HG03097 (cell line): ENCODE measurements around the gene PITPNB.

Experiments
- ATAC-seq: cut with Tn5 transposase; IDR thresholded peaks from one replicate; pipeline ENCODE4 v1.9.1; 2021; ENCODE audit not compliant: unreplicated experiment, low FRiP score

Gene PITPNB

GRCh38 chr22:27881421-27881820 is 37.6 kb downstream of the PITPNB start:
- no peak for ATAC-seq

GRCh38 chr22:27880778-27881394 is 38.2 kb downstream of the PITPNB start:
- ATAC-seq, result no peak

GRCh38 chr22:27879923-27880322 is 39.1 kb downstream of the PITPNB start:
- ATAC-seq, result no peak

- ATAC-seq, result no peak
Observed at GRCh38 chr22:27878541-27878940, 40.5 kb downstream of the PITPNB start.

GRCh38 chr22:27877501-27877900 is 41.6 kb downstream of the PITPNB start:
- no peak for ATAC-seq

GRCh38 chr22:27876684-27877083 is 42.4 kb downstream of the PITPNB start:
- ATAC-seq, result no peak

- ATAC-seq, result no peak
Observed at GRCh38 chr22:27875951-27876350, 43.1 kb downstream of the PITPNB start.

GRCh38 chr22:27874764-27875163 is 44.3 kb downstream of the PITPNB start:
- ATAC-seq, result no peak

- ATAC-seq, result no peak
Observed at GRCh38 chr22:27874185-27874584, 44.9 kb downstream of the PITPNB start.

GRCh38 chr22:27873472-27873871 is 45.6 kb downstream of the PITPNB start:
- no peak for ATAC-seq

- ATAC-seq, result no peak
Observed at GRCh38 chr22:27872488-27872887, 46.6 kb downstream of the PITPNB start.

GRCh38 chr22:27871306-27872014 is 47.6 kb downstream of the PITPNB start:
- ATAC-seq, result no peak

GRCh38 chr22:27870234-27871191 is 48.5 kb downstream of the PITPNB start:
- ATAC-seq, result no peak

- ATAC-seq, result no peak
Observed at GRCh38 chr22:27868732-27869282, 50.2 kb downstream of the PITPNB start.

GRCh38 chr22:27867953-27868731 is 50.9 kb downstream of the PITPNB start:
- ATAC-seq, result no peak

- ATAC-seq, result no peak
Observed at GRCh38 chr22:27867085-27867952, 51.7 kb downstream of the PITPNB start.

- no peak for ATAC-seq
Observed at GRCh38 chr22:27866135-27867084, 52.6 kb downstream of the PITPNB start.

- ATAC-seq, result no peak
Observed at GRCh38 chr22:27865496-27865895, 53.6 kb downstream of the PITPNB start.
